Measurements from ENCODE around the gene CPNE5. TPM values are rescaled to one million over a fixed set of nuclear protein-coding genes. Genes with fewer than 3 reads are reported as not detected.

CPNE5 gene
- total RNA-seq, 1 donor from 2014 or later, result 0.13 TPM

- DNase-seq (ENCODE audit: low read depth), result no peak
- no peak for TF ChIP-seq CTCF (IDR thresholded peaks at IDR 0.05; ENCODE audit: insufficient read depth, low read length, poor library complexity, severe bottlenecking)
- no peaks in the 10 kb centered on the region for H3K27me3 ChIP-seq (ENCODE audit: control insufficient read depth, insufficient read depth, low read length)
- H3K36me3 ChIP-seq (ENCODE audit: control insufficient read depth, insufficient read depth, low read length), result no peaks in the 10 kb centered on the region
- H3K4me3 ChIP-seq (ENCODE audit: low read depth, low read length), result no peak overlapping the region
These were observed 13.4 kb upstream of the CPNE5 start for GRCh38 chr6:36852481-36853147.

DNA sequence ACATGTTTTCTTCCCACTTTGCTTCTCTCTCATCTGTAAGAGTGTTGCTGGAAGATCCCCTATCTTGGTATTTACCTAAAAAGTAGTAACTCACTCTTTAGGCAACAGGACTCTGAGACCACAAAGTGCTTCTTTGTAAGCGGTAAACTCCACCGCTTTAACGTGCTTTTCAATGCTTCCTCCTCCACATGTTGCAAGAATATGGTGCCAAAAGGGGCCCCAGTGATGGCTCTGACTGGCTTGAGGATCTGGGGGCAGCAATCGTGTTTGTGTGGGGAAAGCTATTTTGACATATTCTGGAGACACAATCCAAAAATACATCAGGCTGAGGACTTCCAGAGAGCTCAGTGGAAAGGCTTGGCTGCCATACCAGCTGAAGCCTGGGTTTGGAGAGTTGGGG, 12.4 kb upstream of the CPNE5 start:
- TF ChIP-seq CTCF (IDR thresholded peaks at IDR 0.05; ENCODE audit: insufficient read depth, low read length, poor library complexity, severe bottlenecking), result no peak
- H3K4me3 ChIP-seq (ENCODE audit: low read depth, low read length), result no peak overlapping the region

GRCh38 chr6:36851149-36851614, 11.9 kb upstream of the CPNE5 start:
- DNase-seq (ENCODE audit: low read depth), result no peak

More for the DNA sequence above, 12.4 kb upstream of the CPNE5 start:
- no peak for DNase-seq (ENCODE audit: low read depth)
- no peaks in the 10 kb centered on the region for H3K27me3 ChIP-seq (ENCODE audit: control insufficient read depth, insufficient read depth, low read length)
- no peaks in the 10 kb centered on the region for H3K36me3 ChIP-seq (ENCODE audit: control insufficient read depth, insufficient read depth, low read length)

GRCh38 chr6:36850021-36850420, 10.8 kb upstream of the CPNE5 start:
- Histone ChIP-seq H3K4me3 (ENCODE audit: low read depth, low read length) (no peak overlapping the region), H3K36me3 (ENCODE audit: control insufficient read depth, insufficient read depth, low read length) (no peaks in the 10 kb centered on the region), H3K27me3 (ENCODE audit: control insufficient read depth, insufficient read depth, low read length) (peaks cover 3% of the 10 kb centered on the region)
- TF ChIP-seq CTCF (IDR thresholded peaks at IDR 0.05; ENCODE audit: insufficient read depth, low read length, poor library complexity, severe bottlenecking), result no peak
- DNase-seq (ENCODE audit: low read depth), result no peak

More at GRCh38 chr6:36851149-36851614, 11.9 kb upstream of the CPNE5 start:
- TF ChIP-seq CTCF (IDR thresholded peaks at IDR 0.05; ENCODE audit: insufficient read depth, low read length, poor library complexity, severe bottlenecking), result peak; percentile 72
- Histone ChIP-seq H3K27me3 (ENCODE audit: control insufficient read depth, insufficient read depth, low read length) (no peaks in the 10 kb centered on the region), H3K4me3 (ENCODE audit: low read depth, low read length) (no peak overlapping the region), H3K36me3 (ENCODE audit: control insufficient read depth, insufficient read depth, low read length) (no peaks in the 10 kb centered on the region)

DNA sequence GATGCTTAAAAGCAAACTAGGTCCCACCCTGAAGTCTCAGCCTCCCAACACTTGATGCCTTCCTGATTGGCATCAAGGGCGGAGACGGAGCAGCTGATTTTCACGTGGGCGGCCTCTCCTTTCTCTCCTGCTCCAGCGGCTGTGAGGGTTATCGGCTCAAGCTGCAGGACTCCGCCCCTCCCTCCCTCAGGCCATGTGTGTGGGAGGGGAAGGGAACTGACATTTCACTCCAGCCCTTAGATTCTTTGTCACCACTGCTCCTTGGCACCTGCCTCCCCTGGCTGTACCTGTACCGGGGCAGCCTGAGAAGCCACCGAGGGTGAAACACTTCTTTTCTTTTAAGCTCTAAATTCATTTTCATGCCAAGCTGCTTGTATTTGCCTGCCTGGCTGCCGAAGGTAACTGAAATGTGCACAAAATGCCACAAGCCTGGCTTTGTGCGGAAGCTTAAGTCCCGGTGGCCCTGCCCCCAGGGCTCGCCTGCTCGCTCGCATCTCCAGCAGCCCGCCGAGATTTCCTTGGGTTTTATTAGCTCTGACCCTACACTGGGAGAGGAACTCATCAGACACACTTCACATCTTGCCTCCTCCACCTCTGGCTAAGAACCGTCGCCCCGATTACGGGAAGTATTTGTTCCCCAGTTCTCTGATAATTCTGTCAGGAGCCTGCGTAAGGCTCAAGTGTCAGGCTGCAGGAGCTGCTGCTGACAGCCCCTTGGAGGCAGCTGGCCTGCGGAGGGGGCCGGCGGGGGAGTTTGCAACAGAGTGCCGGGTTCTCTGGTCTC, 9.6 kb upstream of the CPNE5 start:
- DNase-seq (ENCODE audit: low read depth), result no peak
- peaks cover 6% of the 10 kb centered on the region for H3K27me3 ChIP-seq (ENCODE audit: control insufficient read depth, insufficient read depth, low read length)
- H3K36me3 ChIP-seq (ENCODE audit: control insufficient read depth, insufficient read depth, low read length), result no peaks in the 10 kb centered on the region
- H3K4me3 ChIP-seq (ENCODE audit: low read depth, low read length), result peak overlapping the region; percentile 6
- no peak for TF ChIP-seq CTCF (IDR thresholded peaks at IDR 0.05; ENCODE audit: insufficient read depth, low read length, poor library complexity, severe bottlenecking)

Measured in kidney epithelial cell (primary cell).